CD4-positive, alpha-beta T cell (primary cell): ENCODE data around the gene VIT. TPM values are rescaled to one million over a fixed set of nuclear protein-coding genes. Genes with fewer than 3 reads are reported as not detected.

Experiments used
- ATAC-seq: fragments of 200-7000 bp; cut with Tn5 transposase; one replicate; pipeline ENCODE4 v1.10.0; 2022; ENCODE audit warnings: mild to moderate bottlenecking; ENCODE audit not compliant: poor library complexity
- CTCF ChIA-PET: fragments of 350-600 bp; sonication (Branson Sonifier 250); formaldehyde crosslinking; loops from one replicate; lab custom pipeline; 2021; ENCODE audit warnings: antibody characterized with exemption, inconsistent platforms; lab: Charles Lee
- POLR2A ChIA-PET: fragments of 350-600 bp; sonication (Branson Sonifier 250); formaldehyde crosslinking; loops from one replicate; lab custom pipeline; 2021; ENCODE audit warnings: antibody characterized with exemption, inconsistent platforms; lab: Charles Lee
- DNase-seq, 14 experiments: peaks; one replicate each; pipeline ENCODE4 v3.0.0-alpha.2; 2013 to 2020; ENCODE audit warnings: mixed read lengths in 2 of 14
- H3K27ac ChIP-seq, 2 donors: one replicate each; pipeline versions ENCODE4 v1.5.1 to v1.7.0; 2013; ENCODE audit warnings: low read length in 2 of 2, low read depth in 1 of 2, mild to moderate bottlenecking in 1 of 2
- H3K27me3 ChIP-seq, 2 experiments: 1 replicate in 1 of 2; 2 replicates in 1 of 2; pipeline versions ENCODE4 v1.6.1 to v1.7.0; 2013; ENCODE audit warnings: low read length in 2 of 2, control low read depth in 1 of 2, mild to moderate bottlenecking in 1 of 2, moderate library complexity in 1 of 2; ENCODE audit not compliant: insufficient read depth in 2 of 2, control insufficient read depth in 1 of 2
- H3K36me3 ChIP-seq: one replicate; pipeline ENCODE4 v1.6.1; 2013; ENCODE audit warnings: low read length, control low read depth; ENCODE audit not compliant: insufficient read depth
- H3K4me1 ChIP-seq: one replicate; pipeline ENCODE4 v1.6.1; 2013; ENCODE audit warnings: low read length, control low read depth; ENCODE audit not compliant: insufficient read depth
- H3K4me3 ChIP-seq: one replicate; pipeline ENCODE4 v1.5.1; 2013; ENCODE audit warnings: mild to moderate bottlenecking, low read length, moderate library complexity
- H3K9me3 ChIP-seq, 2 experiments: 1 replicate in 1 of 2; 2 replicates in 1 of 2; pipeline versions ENCODE4 v1.6.1 to v1.7.0; 2013; ENCODE audit warnings: low read length in 2 of 2, mild to moderate bottlenecking in 2 of 2, control low read depth in 1 of 2, moderate library complexity in 1 of 2; ENCODE audit not compliant: control insufficient read depth in 1 of 2, insufficient read depth in 1 of 2
- H3K27ac Mint-ChIP-seq: one replicate; pipeline ENCODE4 v1.8.0; 2020; ENCODE audit warnings: mixed read lengths
- H3K27me3 Mint-ChIP-seq: one replicate; pipeline ENCODE4 v1.8.0; 2021; ENCODE audit warnings: mixed read lengths
- H3K36me3 Mint-ChIP-seq: one replicate; pipeline ENCODE4 v1.8.0; 2021; ENCODE audit warnings: low read depth, mixed read lengths
- H3K4me1 Mint-ChIP-seq: one replicate; pipeline ENCODE4 v1.8.0; 2021; ENCODE audit warnings: low read depth, mixed read lengths
- H3K4me3 Mint-ChIP-seq: one replicate; pipeline ENCODE4 v1.8.0; 2020; ENCODE audit warnings: mild to moderate bottlenecking, mixed read lengths
- H3K9me3 Mint-ChIP-seq: one replicate; pipeline ENCODE4 v1.8.0; 2020; ENCODE audit warnings: mixed read lengths
- CTCF ChIP-seq: fragments of 200-600 bp; IDR thresholded peaks from one replicate; pipeline ENCODE4 v1.8.0; 2022; ENCODE audit warnings: antibody characterized with exemption, mild to moderate bottlenecking
- intact Hi-C, 2 experiments: fragments of 100-400 bp; cut with DNase I in 1 of 2; cut with micrococcal nuclease in 1 of 2; formaldehyde crosslinking; loops; one replicate each; pipeline versions ENCODE4 v1.15.1 to v1.9.0; 2023 to 2025; cut with DNase I, micrococcal nuclease
- total RNA-seq, 174 experiments: library from RNA in 2 of 174; stranded (reverse) in 2 of 174; gene quantifications; one replicate each; pipeline ENCODE4 v1.2.3 and lab custom pipeline; 2021 to 2026

VIT gene
- total RNA-seq, 2 experiments from 2014 or later = not detected

- ATAC-seq (no peak), DNase-seq (no peak)
- H3K4me1 ChIP-seq = no peaks in the 10 kb centered on the region
- no peak overlapping the region for H3K27ac ChIP-seq
- Mint-ChIP-seq H3K27me3 (peaks cover 17% of the 10 kb centered on the region), H3K4me1 (no peaks in the 10 kb centered on the region), H3K9me3 (no peaks in the 10 kb centered on the region), H3K4me3 (no peak overlapping the region), H3K27ac (no peak overlapping the region), H3K36me3 (no peaks in the 10 kb centered on the region)
- no peaks in the 10 kb centered on the region for H3K36me3 ChIP-seq
- ChIA-PET POLR2A (no interaction called here), CTCF (no interaction called here)
- no peaks in the 10 kb centered on the region for H3K27me3 ChIP-seq
- peaks cover under 1 to 5% of the 10 kb centered on the region in 2 experiments for H3K9me3 ChIP-seq
- TF ChIP-seq CTCF = no peak
- intact Hi-C loops = no loop called here
- no peak overlapping the region for H3K4me3 ChIP-seq
These were observed 9.0 kb downstream of the VIT start for GRCh38 chr2:36705326-36706020.

GRCh38 chr2:36706021-36706876 is 9.7 kb downstream of the VIT start:
- Histone ChIP-seq H3K27ac (no peak overlapping the region), H3K36me3 (no peaks in the 10 kb centered on the region), H3K4me1 (no peaks in the 10 kb centered on the region), H3K27me3 (no peaks in the 10 kb centered on the region), H3K9me3 (peaks cover 5 to 8% of the 10 kb centered on the region in 2 experiments), H3K4me3 (no peak overlapping the region)
- ChIA-PET POLR2A (no interaction called here), CTCF (no interaction called here)
- DNase-seq (no peak), ATAC-seq (no peak)
- no peak for TF ChIP-seq CTCF
- intact Hi-C loops = no loop called here
- Mint-ChIP-seq H3K27me3 (peaks cover 17% of the 10 kb centered on the region), H3K4me1 (no peaks in the 10 kb centered on the region), H3K4me3 (no peak overlapping the region), H3K27ac (no peak overlapping the region), H3K36me3 (no peaks in the 10 kb centered on the region), H3K9me3 (peaks cover 4% of the 10 kb centered on the region)

- Histone ChIP-seq H3K9me3 (peaks cover 5 to 11% of the 10 kb centered on the region in 2 experiments), H3K27me3 (no peaks in the 10 kb centered on the region), H3K36me3 (no peaks in the 10 kb centered on the region), H3K4me3 (no peak overlapping the region), H3K27ac (no peak overlapping the region), H3K4me1 (no peaks in the 10 kb centered on the region)
- intact Hi-C loops = no loop called here
- H3K9me3 Mint-ChIP-seq = peaks cover 4% of the 10 kb centered on the region
- ChIA-PET POLR2A (no interaction called here), CTCF (no interaction called here)
- no peak for TF ChIP-seq CTCF
- no peaks in the 10 kb centered on the region for H3K36me3 Mint-ChIP-seq
- H3K4me1 Mint-ChIP-seq = no peaks in the 10 kb centered on the region
- DNase-seq (no peak), ATAC-seq (no peak)
- H3K27ac Mint-ChIP-seq = no peak overlapping the region
- H3K27me3 Mint-ChIP-seq = peaks cover 17% of the 10 kb centered on the region
- H3K4me3 Mint-ChIP-seq = no peak overlapping the region
These were observed 10.5 kb downstream of the VIT start for GRCh38 chr2:36707050-36707449.
